Adrenal gland (tissue), 12 donors: Measurements from ENCODE around the gene BBC3. TPM values are rescaled to one million over a fixed set of nuclear protein-coding genes. Genes with fewer than 3 reads are reported as not detected.

Experiments used
- DNase-seq, 7 donors: peaks; one replicate each; pipeline ENCODE4 v3.0.0-alpha.2; 2019 to 2020
- H3K27ac ChIP-seq, 5 donors: fragments of 200-600 bp; sonication (generic) in 4 of 5; 1 replicate in 3 of 5; 2 replicates in 2 of 5; pipeline versions ENCODE4 v1.5.1 to v1.8.0; 2016 to 2020; ENCODE audit warnings: mild to moderate bottlenecking in 1 of 5
- H3K27me3 ChIP-seq: fragments of 200-600 bp; 2 replicates; pipeline ENCODE4 v1.8.0; 2021
- H3K36me3 ChIP-seq, 2 donors: fragments of 200-600 bp; replicated peaks in 1 of 2; 1 replicate in 1 of 2; 2 replicates in 1 of 2; pipeline versions ENCODE4 v1.5.1 to v1.8.0; 2018 to 2022
- H3K4me1 ChIP-seq, 2 donors: fragments of 200-600 bp; replicated peaks in 1 of 2; 1 replicate in 1 of 2; 2 replicates in 1 of 2; pipeline versions ENCODE4 v1.5.1 to v1.8.0; 2018 to 2021
- H3K4me3 ChIP-seq, 4 donors: fragments of 200-600 bp; sonication (generic) in 3 of 4; one replicate each; pipeline ENCODE4 v1.5.1; 2016 to 2018
- H3K9me3 ChIP-seq, 3 donors: fragments of 200-600 bp; sonication (generic) in 1 of 3; replicated peaks in 1 of 3; 1 replicate in 2 of 3; 2 replicates in 1 of 3; pipeline versions ENCODE4 v1.5.1 to v1.8.0; 2016 to 2021
- CTCF ChIP-seq, 6 experiments: fragments of 450-650 bp in 4 of 6; fragments of 200-600 bp in 2 of 6; sonication (generic) in 1 of 6; IDR thresholded peaks; 1 replicate in 5 of 6; 2 replicates in 1 of 6; pipeline versions ENCODE4 v1.5.1 to v1.8.0; 2016 to 2021; ENCODE audit warnings: antibody characterized with exemption in 6 of 6, mild to moderate bottlenecking in 2 of 6, moderate library complexity in 1 of 6
- POLR2A ChIP-seq, 2 donors: fragments of 450-650 bp; IDR thresholded peaks; one replicate each; pipeline ENCODE4 v1.6.1; 2017; ENCODE audit warnings: antibody characterized with exemption in 2 of 2, mild to moderate bottlenecking in 2 of 2, moderate library complexity in 1 of 2
- WGBS, 4 donors: extraction: QIAGEN DNeasy Blood & Tissue Kit in 2 of 4; methylation state at CpG; one replicate each; pipeline versions ENCODE4 v1.1.5 to v1.1.7; 2013 to 2017; 5-methylcytosine and 5-hydroxymethylcytosine counted together
- intact Hi-C, 2 donors: fragments of 100-400 bp; cut with DNase I; formaldehyde crosslinking; loops; one replicate each; pipeline versions ENCODE4 v1.14.1 to v1.15.0; 2022 to 2023
- polyA plus RNA-seq, 3 donors: library from polyadenylated mRNA; stranded (reverse); fragments of 200-250 nt in 2 of 3; fragments of 350-450 nt in 1 of 3; fragmentation: Illumina TruSeq in 1 of 3; extraction: RNeasy Lipid Tissue Mini Kit (QIAGEN cat#74804) in 1 of 3; gene quantifications; one replicate each; pipeline ENCODE4 v1.2.3, GENCODE V29; 2013 to 2014
- total RNA-seq, 9 donors: library from RNA; depleted of rRNA in 4 of 9; stranded (reverse); fragments of >200 nt in 4 of 9; fragments of 120-200 nt in 1 of 9; fragmentation: NEBNext Ultra II Directional in 1 of 9; extraction: Animal tissue kit (Norgen Biotek cat#: 25700) in 1 of 9; gene quantifications; one replicate each; pipeline versions ENCODE4 v1.1.0 to v1.2.4, GENCODE V29; 2013 to 2023
- donor health status: healthy with polysubstance abuse.
- donor health status: Bipolar disorder and iron deficiency.
- donor health status: DM: yes; HTN: yes; CAD: no.
- donor health status: DM: no; HTN: no; CAD: no.
- donor health status: DM: no; HTN: no; CAD: no.
- donor health status: DM: yes; HTN: yes; CAD: no.

Gene BBC3
- total and polyA plus RNA-seq, 12 donors = 0.27 to 17.9 (median 7.5) TPM

DNA sequence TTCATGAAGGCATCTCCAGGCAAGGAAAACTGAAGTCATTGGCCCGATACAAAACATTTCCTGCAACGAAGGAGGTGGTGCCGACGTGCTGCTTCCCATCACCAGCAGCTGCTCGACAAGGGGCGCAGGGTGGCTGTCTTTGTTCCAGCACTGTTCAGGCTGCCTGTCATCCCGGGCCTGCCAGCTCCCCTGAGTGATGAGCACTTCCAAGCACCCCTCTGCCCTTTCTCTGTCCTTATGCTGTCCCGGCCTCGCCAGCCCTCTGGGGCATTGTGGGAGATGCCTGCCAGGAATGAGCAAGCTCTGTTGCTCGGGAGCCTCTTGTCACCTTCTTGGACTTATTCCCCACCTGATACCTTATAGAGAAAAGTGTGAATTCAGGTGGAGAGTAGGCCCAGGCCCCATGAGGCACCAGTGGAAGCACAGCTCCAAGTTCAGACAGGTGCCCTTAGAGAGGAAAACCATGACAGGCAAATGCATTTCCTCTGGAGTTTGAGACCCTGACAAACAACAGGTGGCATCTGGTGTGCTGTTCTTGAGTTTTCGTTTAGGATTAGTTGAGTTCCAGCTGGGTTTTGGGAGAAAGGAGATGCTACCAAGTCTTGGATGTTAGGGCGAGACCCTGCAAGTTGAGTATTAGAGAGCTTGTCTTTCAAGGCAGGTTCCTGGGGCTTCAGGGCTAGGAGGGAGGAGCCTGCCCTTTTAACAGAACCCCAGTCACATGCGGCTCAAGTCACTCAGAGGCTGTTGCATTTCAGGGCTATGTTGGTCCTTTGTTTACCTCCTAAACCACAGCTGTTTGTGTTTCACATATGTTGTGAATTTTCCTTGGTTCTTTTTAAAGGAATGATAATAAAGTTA, 21.4 kb downstream of the BBC3 start:
- Histone ChIP-seq H3K27ac (peak overlapping the region in 1 of 5 donors; percentile 13), H3K36me3 (peaks cover 0 to 18% of the 10 kb centered on the region in 2 donors), H3K9me3 (no peaks in the 10 kb centered on the region), H3K4me3 (no peak overlapping the region), H3K4me1 (peaks cover 3 to 8% of the 10 kb centered on the region in 2 donors), H3K27me3 (no peaks in the 10 kb centered on the region)
- no peak for TF ChIP-seq CTCF (IDR thresholded peaks at IDR 0.05)
- no peak for TF ChIP-seq POLR2A (IDR thresholded peaks at IDR 0.05)
- intact Hi-C loops = loop anchor here (5.0 kb wide), 3 partner anchors 38 to 72 kb away; no protein-coding TSS in a partner anchor
- WGBS, 4 donors = 85 to 89% (median 87%) methylated on average over 12 to 13 of the region's 13 CpGs
- DNase-seq = no peak

DNA sequence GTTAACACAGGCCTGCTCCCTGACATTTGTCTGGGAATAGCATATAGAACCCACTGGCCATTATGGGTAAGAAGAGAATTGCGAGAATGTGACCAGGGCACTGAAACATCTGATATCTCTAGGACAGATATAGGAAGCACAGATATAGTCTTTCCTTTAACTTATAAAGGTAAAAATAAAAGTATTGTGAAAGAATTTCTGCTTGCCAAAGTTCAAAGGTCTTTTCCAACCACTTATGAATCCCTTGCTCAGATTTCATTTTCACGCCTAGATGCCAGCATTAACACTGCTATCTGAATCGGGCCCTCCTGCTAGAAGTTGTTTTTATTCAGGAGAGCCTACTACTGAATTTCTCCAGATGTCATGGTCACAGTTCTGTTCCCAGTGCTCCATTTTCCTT, 27.7 kb downstream of the BBC3 start:
- TF ChIP-seq POLR2A (IDR thresholded peaks at IDR 0.05) (no peak), CTCF (IDR thresholded peaks at IDR 0.05) (no peak)
- peaks cover 0 to 14% of the 10 kb centered on the region in 2 donors for H3K36me3 ChIP-seq
- H3K9me3 ChIP-seq = no peaks in the 10 kb centered on the region
- 87 to 93% (median 90%) methylated on average over 3 of the region's 3 CpGs for WGBS, 4 donors
- intact Hi-C loops = no loop called here
- no peaks in the 10 kb centered on the region for H3K4me1 ChIP-seq
- no peak overlapping the region for H3K27ac ChIP-seq
- no peak overlapping the region for H3K4me3 ChIP-seq
- no peaks in the 10 kb centered on the region for H3K27me3 ChIP-seq
- DNase-seq = no peak

GRCh38 chr19:47200530-47200929, 30.5 kb downstream of the BBC3 start:
- no peak for DNase-seq
- 78 to 96% (median 89%) methylated on average over 3 of the region's 3 CpGs for WGBS, 4 donors
- H3K4me1 ChIP-seq = no peaks in the 10 kb centered on the region
- no peaks in the 10 kb centered on the region for H3K27me3 ChIP-seq
- no peak overlapping the region for H3K27ac ChIP-seq
- no peaks in the 10 kb centered on the region for H3K9me3 ChIP-seq
- no peak for TF ChIP-seq CTCF (IDR thresholded peaks at IDR 0.05)
- no peak for TF ChIP-seq POLR2A (IDR thresholded peaks at IDR 0.05)
- H3K36me3 ChIP-seq = peaks cover 0 to 25% of the 10 kb centered on the region in 2 donors
- intact Hi-C loops = no loop called here
- H3K4me3 ChIP-seq = no peak overlapping the region

- no peak for DNase-seq
- no peaks in the 10 kb centered on the region for H3K4me1 ChIP-seq
- H3K9me3 ChIP-seq = no peaks in the 10 kb centered on the region
- 95 to 99% (median 96%) methylated on average over 4 of the region's 4 CpGs for WGBS, 4 donors
- intact Hi-C loops = no loop called here
- H3K27me3 ChIP-seq = no peaks in the 10 kb centered on the region
- H3K36me3 ChIP-seq = peaks cover 0 to 25% of the 10 kb centered on the region in 2 donors
- no peak overlapping the region for H3K27ac ChIP-seq
- no peak for TF ChIP-seq POLR2A (IDR thresholded peaks at IDR 0.05)
- TF ChIP-seq CTCF (IDR thresholded peaks at IDR 0.05) = no peak
- no peak overlapping the region for H3K4me3 ChIP-seq
Measured at GRCh38 chr19:47197141-47197540, 33.9 kb downstream of the BBC3 start.
